Gastroesophageal sphincter (tissue), 4 donors: Measurements from ENCODE around the gene CCDC54. TPM values are rescaled to one million over a fixed set of nuclear protein-coding genes. Genes with fewer than 3 reads are reported as not detected.

Source experiments
- ATAC-seq: fragments of 150-250 bp; one replicate; pipeline ENCODE4 v1.9.1; 2016; ENCODE audit warnings: mild to moderate bottlenecking, moderate library complexity
- H3K27ac ChIP-seq, 4 donors: fragments of 200-600 bp; sonication (generic) in 3 of 4; 1 replicate in 3 of 4; 2 replicates in 1 of 4; pipeline ENCODE4 v1.5.1; 2016 to 2019
- H3K27me3 ChIP-seq: fragments of 200-600 bp; sonication (generic); one replicate; pipeline ENCODE4 v1.5.1; 2019
- H3K36me3 ChIP-seq, 2 donors: fragments of 200-600 bp; sonication (generic); one replicate each; pipeline ENCODE4 v1.5.1; 2019; ENCODE audit warnings: control low read depth in 1 of 2
- H3K4me1 ChIP-seq, 3 donors: fragments of 200-600 bp; sonication (generic); 1 replicate in 2 of 3; 2 replicates in 1 of 3; pipeline ENCODE4 v1.5.1; 2016 to 2019; ENCODE audit warnings: control low read depth in 2 of 3
- H3K4me3 ChIP-seq, 2 donors: fragments of 200-600 bp; sonication (generic); one replicate each; pipeline ENCODE4 v1.5.1; 2019; ENCODE audit warnings: mild to moderate bottlenecking in 1 of 2, moderate library complexity in 1 of 2
- H3K9me3 ChIP-seq, 3 donors: fragments of 200-600 bp; sonication (generic); one replicate each; pipeline ENCODE4 v1.5.1; 2017 to 2019; ENCODE audit warnings: control low read depth in 2 of 3
- CTCF ChIP-seq, 4 experiments: fragments of 200-600 bp in 2 of 4; fragments of 450-650 bp in 2 of 4; sonication (generic) in 1 of 4; IDR thresholded peaks; one replicate each; pipeline ENCODE4 v1.5.1; 2017 to 2019; ENCODE audit warnings: antibody characterized with exemption in 4 of 4, mild to moderate bottlenecking in 2 of 4, moderate library complexity in 2 of 4
- EP300 ChIP-seq: sonication (generic); formaldehyde crosslinking; IDR thresholded peaks from one replicate; pipeline ENCODE4 v1.6.1; 2017; ENCODE audit warnings: antibody characterized with exemption, mild to moderate bottlenecking
- POLR2A ChIP-seq, 2 donors: fragments of 450-650 bp; IDR thresholded peaks; one replicate each; pipeline ENCODE4 v1.6.1; 2017; ENCODE audit warnings: antibody characterized with exemption in 2 of 2, mild to moderate bottlenecking in 2 of 2, moderate library complexity in 1 of 2
- POLR2AphosphoS5 ChIP-seq: sonication (generic); formaldehyde crosslinking; IDR thresholded peaks from one replicate; pipeline ENCODE4 v1.6.1; 2017; ENCODE audit warnings: antibody characterized with exemption
- WGBS, 2 donors: methylation state at CpG; one replicate each; pipeline ENCODE4 v1.1.5; 2018; ENCODE audit warnings: low coverage in 1 of 2; 5-methylcytosine and 5-hydroxymethylcytosine counted together
- total RNA-seq, 4 donors: library from RNA; depleted of rRNA; stranded (reverse); fragments of >200 nt; gene quantifications; one replicate each; pipeline ENCODE4 v1.1.0, GENCODE V29; 2016

The CCDC54 gene
- total RNA-seq, 4 donors from 2014 or later: not detected

- 80% methylated on average over 1 of the region's 5 CpGs; no CpG with 5 or more reads in 1 of the 2 donors for WGBS, 2 donors
- ATAC-seq: no peak
These were observed 31.3 kb downstream of the CCDC54 start for GRCh38 chr3:107408513-107408912.

GRCh38 chr3:107409365-107409764 is 32.1 kb downstream of the CCDC54 start:
- H3K27ac ChIP-seq: no peak overlapping the region
- 92% methylated on average over 2 of the region's 2 CpGs for WGBS, 2 donors
- no peak for TF ChIP-seq POLR2AphosphoS5
- no peak for TF ChIP-seq EP300
- no peak for TF ChIP-seq CTCF (IDR thresholded peaks at IDR 0.05)
- TF ChIP-seq POLR2A (IDR thresholded peaks at IDR 0.05): no peak
- no peak for ATAC-seq
- H3K4me1 ChIP-seq: no peaks in the 10 kb centered on the region
- no peaks in the 10 kb centered on the region for H3K36me3 ChIP-seq
- no peak overlapping the region for H3K4me3 ChIP-seq
- peaks cover 0 to 12% (median 0%) of the 10 kb centered on the region in 3 donors for H3K9me3 ChIP-seq
- no peaks in the 10 kb centered on the region for H3K27me3 ChIP-seq

More at GRCh38 chr3:107408513-107408912, 31.3 kb downstream of the CCDC54 start:
- no peak overlapping the region for H3K27ac ChIP-seq
- TF ChIP-seq CTCF (IDR thresholded peaks at IDR 0.05) (no peak), EP300 (no peak), POLR2A (IDR thresholded peaks at IDR 0.05) (no peak), POLR2AphosphoS5 (no peak)
- H3K4me3 ChIP-seq: no peak overlapping the region
- no peaks in the 10 kb centered on the region for H3K27me3 ChIP-seq
- H3K9me3 ChIP-seq: peaks cover 0 to 12% (median 0%) of the 10 kb centered on the region in 3 donors
- no peaks in the 10 kb centered on the region for H3K4me1 ChIP-seq
- H3K36me3 ChIP-seq: no peaks in the 10 kb centered on the region

DNA sequence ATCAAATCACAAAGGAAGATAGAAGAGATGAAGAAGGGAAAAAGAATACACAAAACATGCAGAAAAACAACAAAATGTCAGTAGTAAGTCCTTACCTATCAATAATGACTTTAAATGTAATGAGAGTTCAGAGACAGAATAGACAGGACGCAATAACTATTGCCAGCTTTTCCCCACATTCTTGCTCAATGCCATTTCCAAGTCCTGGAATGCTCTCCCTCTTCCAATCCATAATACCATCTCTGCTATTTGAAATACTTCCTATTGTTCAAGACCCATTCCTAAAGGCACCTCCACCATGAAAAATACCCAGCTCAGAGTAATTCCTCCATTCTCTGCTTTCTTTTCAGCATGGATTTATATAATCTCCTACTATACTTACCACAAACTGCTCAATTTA is 33.4 kb downstream of the CCDC54 start:
- no peak overlapping the region for H3K27ac ChIP-seq
- 95 to 100% methylated on average over 1 of the region's 1 CpG for WGBS, 2 donors
- peaks cover 0 to 12% (median 0%) of the 10 kb centered on the region in 3 donors for H3K9me3 ChIP-seq
- no peak overlapping the region for H3K4me3 ChIP-seq
- H3K4me1 ChIP-seq: no peaks in the 10 kb centered on the region
- no peak for TF ChIP-seq POLR2A (IDR thresholded peaks at IDR 0.05)
- TF ChIP-seq CTCF (IDR thresholded peaks at IDR 0.05): no peak
- TF ChIP-seq EP300: no peak
- TF ChIP-seq POLR2AphosphoS5: no peak
- no peak for ATAC-seq
- H3K36me3 ChIP-seq: no peaks in the 10 kb centered on the region
- no peaks in the 10 kb centered on the region for H3K27me3 ChIP-seq

- Histone ChIP-seq H3K4me1 (no peaks in the 10 kb centered on the region), H3K27me3 (no peaks in the 10 kb centered on the region), H3K36me3 (no peaks in the 10 kb centered on the region), H3K9me3 (peaks cover 0 to 12% (median 0%) of the 10 kb centered on the region in 3 donors), H3K4me3 (no peak overlapping the region), H3K27ac (no peak overlapping the region)
- ATAC-seq: no peak
- TF ChIP-seq CTCF (IDR thresholded peaks at IDR 0.05) (no peak), POLR2A (IDR thresholded peaks at IDR 0.05) (no peak), EP300 (no peak), POLR2AphosphoS5 (no peak)
These were observed 33.8 kb downstream of the CCDC54 start for GRCh38 chr3:107411056-107411455.

GRCh38 chr3:107411779-107412178 is 34.5 kb downstream of the CCDC54 start:
- peaks cover 0 to 12% (median 0%) of the 10 kb centered on the region in 3 donors for H3K9me3 ChIP-seq
- no peak overlapping the region for H3K4me3 ChIP-seq
- no peaks in the 10 kb centered on the region for H3K36me3 ChIP-seq
- no peak for ATAC-seq
- no peak overlapping the region for H3K27ac ChIP-seq
- TF ChIP-seq EP300 (no peak), POLR2AphosphoS5 (no peak), CTCF (IDR thresholded peaks at IDR 0.05) (no peak), POLR2A (IDR thresholded peaks at IDR 0.05) (no peak)
- 18 to 31% methylated on average over 2 of the region's 2 CpGs for WGBS, 2 donors
- no peaks in the 10 kb centered on the region for H3K27me3 ChIP-seq
- H3K4me1 ChIP-seq: no peaks in the 10 kb centered on the region
